GM19372 (cell line): Measurements from ENCODE around the gene MKLN1.
"Not testable (repeated sequence)": the region's sequence is repeated elsewhere in the genome, so short reads cannot be mapped to it uniquely, and the experiment has no call there.

Experiments used
- ATAC-seq: cut with Tn5 transposase; IDR thresholded peaks from one replicate; pipeline ENCODE4 v1.9.1; 2021; ENCODE audit warnings: mild to moderate bottlenecking, low read depth, moderate library complexity; ENCODE audit not compliant: unreplicated experiment

MKLN1 gene

GRCh38 chr7:131495669-131496498 lies 168.2 kb downstream of the MKLN1 start:
- ATAC-seq = no peak

GRCh38 chr7:131497454-131497853 lies 169.8 kb downstream of the MKLN1 start:
- no peak for ATAC-seq

GRCh38 chr7:131498237-131498885 lies 170.7 kb downstream of the MKLN1 start:
- no peak for ATAC-seq

GRCh38 chr7:131499801-131500200 lies 172.1 kb downstream of the MKLN1 start:
- no peak for ATAC-seq

GRCh38 chr7:131500357-131500756 lies 172.7 kb downstream of the MKLN1 start:
- no peak for ATAC-seq

- peak; percentile 84 for ATAC-seq
Measured at GRCh38 chr7:131501422-131501821, 173.7 kb downstream of the MKLN1 start.

GRCh38 chr7:131501930-131502685 lies 174.4 kb downstream of the MKLN1 start:
- ATAC-seq = no peak

GRCh38 chr7:131502810-131503508 lies 175.3 kb downstream of the MKLN1 start:
- ATAC-seq = no peak

GRCh38 chr7:131503639-131504038 lies 176.0 kb downstream of the MKLN1 start:
- ATAC-seq = no peak

- ATAC-seq = no peak
Measured at GRCh38 chr7:131504157-131504899, 176.7 kb downstream of the MKLN1 start.

GRCh38 chr7:131505037-131505620 lies 177.5 kb downstream of the MKLN1 start:
- ATAC-seq = not testable (repeated sequence)

GRCh38 chr7:131505636-131506557 lies 178.2 kb downstream of the MKLN1 start:
- no peak for ATAC-seq

- ATAC-seq = no peak
Measured at GRCh38 chr7:131506597-131506996, 178.9 kb downstream of the MKLN1 start.

GRCh38 chr7:131507592-131508331 lies 180.1 kb downstream of the MKLN1 start:
- ATAC-seq = peak; percentile 80

- no peak for ATAC-seq
Measured at GRCh38 chr7:131508754-131509486, 181.2 kb downstream of the MKLN1 start.

- ATAC-seq = no peak
Measured at GRCh38 chr7:131509781-131510180, 182.1 kb downstream of the MKLN1 start.

- no peak for ATAC-seq
Measured at GRCh38 chr7:131511071-131511470, 183.4 kb downstream of the MKLN1 start.
